ENCODE data around the gene HBD.

Gene HBD

DNA sequence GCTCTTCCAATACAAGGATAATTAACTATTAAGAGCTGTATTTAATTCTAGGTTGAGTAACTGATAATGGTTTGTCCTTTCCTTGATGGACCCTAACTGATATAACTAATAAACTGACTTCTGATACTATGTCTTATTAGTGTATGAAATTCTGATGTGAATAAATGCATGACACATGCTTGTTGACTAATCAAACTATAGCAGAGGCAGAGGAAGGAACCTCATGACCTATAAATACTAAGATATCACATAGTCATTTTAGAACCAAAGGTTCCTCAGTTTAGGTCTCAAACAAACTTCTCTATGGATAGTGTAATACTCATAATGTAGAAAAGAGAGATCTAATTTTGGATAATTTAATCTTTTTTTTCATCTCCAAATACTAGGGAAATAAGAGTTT lies 4.8 kb upstream of the HBD start:
- DNase-seq (ENCODE audit: low spot score) = no peak

DNA sequence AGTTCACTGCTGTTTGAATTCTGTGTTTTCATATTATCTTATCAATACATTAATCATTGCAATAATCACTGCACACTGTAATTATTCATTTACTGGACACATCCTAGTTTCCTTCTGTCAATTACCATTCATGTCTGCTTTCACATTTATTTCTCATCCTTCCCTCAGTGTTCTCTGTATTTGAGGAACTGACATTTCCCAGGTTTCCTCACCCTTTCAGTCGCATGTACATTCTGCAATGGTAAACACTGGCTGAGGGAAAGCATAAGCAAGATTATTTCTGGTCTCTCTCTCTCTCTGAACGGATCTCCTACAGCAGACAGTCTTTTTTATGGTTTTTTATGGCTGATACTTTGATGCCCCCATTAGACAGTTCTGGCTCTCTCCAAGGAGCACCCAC lies 4.2 kb upstream of the HBD start:
- DNase-seq (ENCODE audit: low spot score) = no peak
- TF ChIP-seq CTCF (IDR thresholded peaks at IDR 0.05; ENCODE audit: extremely low read depth, missing control alignments) = no peak

More for the DNA sequence above, 4.8 kb upstream of the HBD start:
- TF ChIP-seq CTCF (IDR thresholded peaks at IDR 0.05; ENCODE audit: extremely low read depth, missing control alignments) = no peak

DNA sequence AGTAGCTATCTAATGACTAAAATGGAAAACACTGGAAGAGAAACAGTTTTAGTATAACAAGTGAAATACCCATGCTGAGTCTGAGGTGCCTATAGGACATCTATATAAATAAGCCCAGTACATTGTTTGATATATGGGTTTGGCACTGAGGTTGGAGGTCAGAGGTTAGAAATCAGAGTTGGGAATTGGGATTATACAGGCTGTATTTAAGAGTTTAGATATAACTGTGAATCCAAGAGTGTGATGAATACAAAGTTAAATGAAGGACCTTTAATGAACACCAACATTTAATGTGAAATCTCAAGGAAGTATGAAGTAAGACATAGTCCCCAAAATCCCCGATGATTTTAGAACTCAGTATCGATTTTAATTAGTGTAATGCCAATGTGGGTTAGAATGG lies 3.1 kb upstream of the HBD start:
- TF ChIP-seq CTCF (IDR thresholded peaks at IDR 0.05; ENCODE audit: extremely low read depth, missing control alignments) = no peak
- DNase-seq (ENCODE audit: low spot score) = no peak

DNA sequence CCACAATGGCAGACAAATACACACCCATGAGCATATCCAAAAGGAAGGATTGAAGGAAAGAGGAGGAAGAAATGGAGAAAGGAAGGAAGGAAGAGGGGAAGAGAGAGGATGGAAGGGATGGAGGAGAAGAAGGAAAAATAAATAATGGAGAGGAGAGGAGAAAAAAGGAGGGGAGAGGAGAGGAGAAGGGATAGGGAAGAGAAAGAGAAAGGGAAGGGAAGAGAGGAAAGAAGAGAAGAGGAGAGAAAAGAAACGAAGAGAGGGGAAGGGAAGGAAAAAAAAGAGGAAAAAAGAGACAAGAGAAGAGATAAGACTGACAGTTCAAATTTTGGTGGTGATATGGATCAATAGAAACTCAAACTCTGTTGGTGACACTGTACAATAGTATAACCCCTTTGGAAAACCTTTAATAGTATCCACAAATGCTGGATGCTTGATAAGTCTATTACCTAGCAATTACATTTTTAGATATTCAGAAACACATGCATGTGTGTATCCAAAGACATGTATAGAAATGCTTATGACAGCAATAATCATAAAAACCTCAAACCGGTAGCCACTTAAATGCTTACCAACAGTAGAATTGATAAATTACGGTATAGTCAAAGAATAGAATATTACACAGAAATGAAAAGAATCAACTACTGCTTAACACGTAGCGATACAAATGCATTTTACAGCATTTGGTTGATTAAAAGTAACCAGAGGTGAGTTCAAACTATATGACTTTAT lies 1.2 kb upstream of the HBD start:
- DNase-seq (ENCODE audit: low spot score) = no peak
- TF ChIP-seq CTCF (IDR thresholded peaks at IDR 0.05; ENCODE audit: extremely low read depth, missing control alignments) = no peak

DNA sequence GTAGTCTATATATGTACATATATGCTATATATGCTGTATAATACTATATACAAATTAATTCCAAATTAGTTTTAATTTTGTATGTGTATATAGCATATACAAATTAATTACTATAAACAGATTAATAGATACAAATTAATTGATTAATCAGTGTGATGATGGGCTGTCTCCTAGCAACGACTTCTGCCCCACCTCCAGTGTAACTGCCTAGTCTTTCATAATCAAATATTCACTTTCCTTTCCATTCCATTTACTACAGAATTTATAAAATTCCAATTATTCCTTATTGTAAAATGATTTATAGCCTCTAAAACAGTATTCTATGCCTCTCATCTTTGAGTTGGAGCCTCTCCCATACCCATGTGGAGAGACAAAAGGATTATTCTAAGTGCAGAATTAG lies 976 bp downstream of the HBD start:
- TF ChIP-seq CTCF (IDR thresholded peaks at IDR 0.05; ENCODE audit: extremely low read depth, missing control alignments) = no peak
- DNase-seq (ENCODE audit: low spot score) = no peak

- DNase-seq (ENCODE audit: low spot score) = no peak
- TF ChIP-seq CTCF (IDR thresholded peaks at IDR 0.05; ENCODE audit: extremely low read depth, missing control alignments) = no peak
Observed at GRCh38 chr11:5232821-5233220, 1.5 kb downstream of the HBD start.

- no peak for DNase-seq (ENCODE audit: low spot score)
- TF ChIP-seq CTCF (IDR thresholded peaks at IDR 0.05; ENCODE audit: extremely low read depth, missing control alignments) = no peak
Observed at GRCh38 chr11:5232176-5232575, 2.1 kb downstream of the HBD start.
